CD4-positive, alpha-beta T cell treated with Interleukin-17A for 4 hours (primary cell): Measurements from ENCODE around the gene ARHGAP8.
"Not testable (repeated sequence)": the region's sequence is repeated elsewhere in the genome, so short reads cannot be mapped to it uniquely, and the experiment has no call there.

ENCODE experiments used
- DNase-seq: peaks from one replicate; pipeline ENCODE4 v3.0.0-alpha.2; 2020; ENCODE audit warnings: mixed read lengths

ARHGAP8 gene

GRCh38 chr22:44838316-44839016 lies 86.1 kb downstream of the ARHGAP8 start:
- DNase-seq, result no peak

DNA sequence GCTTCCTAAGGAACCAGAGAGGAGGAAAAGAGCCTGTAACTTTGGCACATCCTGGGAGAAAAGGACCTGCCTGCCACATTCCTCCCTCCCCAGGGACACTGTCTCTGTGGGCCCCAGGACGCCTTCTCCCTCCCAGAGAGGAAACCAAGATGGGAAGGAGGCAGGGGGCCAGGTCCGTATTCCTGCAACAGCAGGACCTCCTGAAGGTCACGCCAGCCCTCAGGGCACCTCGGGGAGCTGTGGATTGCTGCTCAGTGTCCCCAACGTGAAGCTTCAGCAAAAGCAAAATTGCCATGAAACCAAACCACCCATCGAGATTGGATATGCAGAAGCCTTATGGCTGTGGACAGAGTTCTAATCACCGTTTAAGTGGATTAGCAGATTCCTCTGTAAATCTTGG lies 86.7 kb downstream of the ARHGAP8 start:
- DNase-seq, result no peak

DNA sequence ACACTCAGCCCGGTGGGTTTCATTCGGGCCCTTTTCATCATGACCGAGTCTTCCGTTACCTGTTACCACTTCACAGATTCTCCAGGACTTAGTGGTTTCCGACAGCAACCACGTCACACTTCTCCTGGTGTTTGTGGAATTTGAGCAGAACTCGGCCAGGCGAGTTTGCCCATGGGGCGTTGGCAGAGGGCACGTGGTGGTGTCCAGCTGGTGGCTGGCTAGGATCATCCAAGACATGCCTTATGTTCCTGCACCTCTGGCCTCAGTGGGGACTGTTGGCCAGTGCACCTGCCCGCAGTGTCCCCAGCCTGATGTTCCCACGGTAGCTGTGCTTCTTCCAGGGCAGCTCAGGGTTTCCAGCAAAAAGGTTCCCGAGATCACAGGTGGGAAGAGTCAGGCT lies 87.3 kb downstream of the ARHGAP8 start:
- DNase-seq, result no peak

DNA sequence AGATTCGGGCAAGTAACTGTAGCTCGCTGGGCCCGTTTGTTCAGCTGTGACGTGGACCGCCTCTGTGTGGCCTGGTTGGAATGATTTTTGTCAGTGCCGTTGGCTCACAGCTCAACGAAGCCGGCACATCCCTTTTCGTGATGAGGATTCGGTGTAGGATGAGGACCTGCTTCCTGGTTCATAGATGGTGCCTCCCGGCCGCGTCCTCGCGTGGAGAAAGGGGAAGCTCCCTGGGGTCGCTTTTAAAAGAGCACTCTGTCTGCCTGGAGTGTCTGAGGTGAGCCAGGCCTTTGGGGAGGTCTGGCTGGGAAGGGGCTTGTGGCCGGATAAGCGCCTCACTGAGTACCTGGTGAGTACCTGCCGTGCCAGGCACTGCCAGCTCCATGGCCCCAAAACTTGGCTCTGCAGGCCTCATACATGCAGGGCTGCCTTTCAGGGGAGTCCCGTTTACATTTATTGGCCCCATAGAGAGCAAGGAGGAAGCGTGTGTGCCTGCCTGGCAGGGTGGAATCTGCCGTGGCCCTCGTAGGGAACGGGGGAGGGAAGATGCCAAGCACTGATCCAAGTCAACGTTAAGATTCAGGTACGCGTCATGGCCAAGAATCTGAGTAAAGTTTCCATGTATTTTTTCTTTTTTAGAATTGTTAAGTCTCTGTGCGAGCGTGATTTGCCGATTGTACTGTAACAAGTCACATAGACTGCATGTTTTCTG lies 88.4 kb downstream of the ARHGAP8 start:
- no peak for DNase-seq

- DNase-seq, result no peak
Measured at GRCh38 chr22:44842417-44842816, 90.0 kb downstream of the ARHGAP8 start.

- DNase-seq, result no peak
Measured at GRCh38 chr22:44845191-44845590, 92.8 kb downstream of the ARHGAP8 start.

- DNase-seq, result no peak
Measured at GRCh38 chr22:44845796-44846720, 93.7 kb downstream of the ARHGAP8 start.

DNA sequence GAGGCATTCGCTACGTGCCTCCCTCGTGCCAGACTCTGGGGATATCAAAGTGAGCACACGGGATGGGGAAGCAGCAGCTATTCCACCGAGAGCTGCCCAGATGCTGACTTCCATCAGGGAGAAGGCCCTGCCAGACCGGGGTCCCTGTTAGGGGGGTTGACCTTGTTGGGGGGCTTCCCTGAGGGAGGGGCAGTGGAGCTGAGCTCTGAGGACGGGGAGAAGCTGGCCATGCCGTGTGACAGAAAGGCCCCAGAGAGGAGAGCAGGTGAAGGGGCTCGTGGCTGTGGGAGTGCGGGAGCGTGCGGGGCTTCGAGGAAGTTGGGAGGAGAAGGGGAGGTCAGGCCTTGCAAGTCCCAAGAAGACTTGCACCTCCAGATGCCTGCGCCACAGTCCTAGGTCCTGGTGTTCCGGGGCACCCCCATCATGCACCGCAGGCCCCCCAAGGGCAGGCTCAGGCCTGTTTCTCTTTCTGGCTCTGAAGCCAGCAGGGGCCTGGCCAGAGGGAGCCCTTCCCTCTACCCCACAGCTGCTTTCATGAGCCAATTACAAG lies 94.4 kb downstream of the ARHGAP8 start:
- DNase-seq, result no peak

- DNase-seq, result no peak
Measured at GRCh38 chr22:44847380-44847779, 95.0 kb downstream of the ARHGAP8 start.

GRCh38 chr22:44847892-44848291 lies 95.5 kb downstream of the ARHGAP8 start:
- DNase-seq, result no peak

DNA sequence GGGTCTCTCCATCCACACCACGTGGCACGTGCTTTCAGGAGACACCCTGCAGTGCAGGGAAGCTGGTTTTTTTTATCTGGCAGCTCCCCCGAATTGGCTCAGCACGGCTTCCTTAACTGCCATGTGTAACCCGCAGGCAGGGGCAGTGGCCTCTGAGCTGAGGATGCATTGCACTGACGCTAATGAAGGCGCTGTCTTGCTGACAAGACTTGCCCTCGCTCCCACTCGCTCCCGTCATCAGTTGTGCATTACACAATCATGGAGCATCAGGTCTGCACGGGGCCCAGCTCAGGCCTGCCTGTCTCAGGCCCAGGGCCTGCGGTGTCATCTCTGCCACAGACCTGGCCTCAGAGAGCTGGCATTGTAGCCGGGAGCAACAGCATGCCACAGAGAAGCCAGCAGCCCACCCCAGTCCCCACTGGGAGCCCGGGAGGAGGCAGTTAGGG lies 95.9 kb downstream of the ARHGAP8 start:
- DNase-seq, result no peak

GRCh38 chr22:44848791-44849420 lies 96.5 kb downstream of the ARHGAP8 start:
- no peak for DNase-seq

GRCh38 chr22:44850946-44851345 lies 98.6 kb downstream of the ARHGAP8 start:
- DNase-seq, result no peak

- DNase-seq, result not testable (repeated sequence)
Measured at GRCh38 chr22:44854641-44855040, 102.3 kb downstream of the ARHGAP8 start.

GRCh38 chr22:44855855-44856254 lies 103.5 kb downstream of the ARHGAP8 start:
- DNase-seq, result no peak

GRCh38 chr22:44858819-44859218 lies 106.4 kb downstream of the ARHGAP8 start:
- DNase-seq, result not testable (repeated sequence)

- DNase-seq, result no peak
Measured at GRCh38 chr22:44859641-44860040, 107.3 kb downstream of the ARHGAP8 start.

GRCh38 chr22:44860311-44860710 lies 107.9 kb downstream of the ARHGAP8 start:
- no peak for DNase-seq

- DNase-seq, result no peak
Measured at GRCh38 chr22:44861245-44861644, 108.9 kb downstream of the ARHGAP8 start.

DNA sequence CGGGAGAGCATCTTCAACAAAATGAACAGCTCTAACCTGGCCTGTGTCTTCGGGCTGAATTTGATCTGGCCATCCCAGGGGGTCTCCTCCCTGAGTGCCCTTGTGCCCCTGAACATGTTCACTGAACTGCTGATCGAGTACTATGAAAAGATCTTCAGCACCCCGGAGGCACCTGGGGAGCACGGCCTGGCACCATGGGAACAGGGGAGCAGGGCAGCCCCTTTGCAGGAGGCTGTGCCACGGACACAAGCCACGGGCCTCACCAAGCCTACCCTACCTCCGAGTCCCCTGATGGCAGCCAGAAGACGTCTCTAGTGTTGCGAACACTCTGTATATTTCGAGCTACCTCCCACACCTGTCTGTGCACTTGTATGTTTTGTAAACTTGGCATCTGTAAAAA lies 109.9 kb downstream of the ARHGAP8 start:
- DNase-seq, result no peak

DNA sequence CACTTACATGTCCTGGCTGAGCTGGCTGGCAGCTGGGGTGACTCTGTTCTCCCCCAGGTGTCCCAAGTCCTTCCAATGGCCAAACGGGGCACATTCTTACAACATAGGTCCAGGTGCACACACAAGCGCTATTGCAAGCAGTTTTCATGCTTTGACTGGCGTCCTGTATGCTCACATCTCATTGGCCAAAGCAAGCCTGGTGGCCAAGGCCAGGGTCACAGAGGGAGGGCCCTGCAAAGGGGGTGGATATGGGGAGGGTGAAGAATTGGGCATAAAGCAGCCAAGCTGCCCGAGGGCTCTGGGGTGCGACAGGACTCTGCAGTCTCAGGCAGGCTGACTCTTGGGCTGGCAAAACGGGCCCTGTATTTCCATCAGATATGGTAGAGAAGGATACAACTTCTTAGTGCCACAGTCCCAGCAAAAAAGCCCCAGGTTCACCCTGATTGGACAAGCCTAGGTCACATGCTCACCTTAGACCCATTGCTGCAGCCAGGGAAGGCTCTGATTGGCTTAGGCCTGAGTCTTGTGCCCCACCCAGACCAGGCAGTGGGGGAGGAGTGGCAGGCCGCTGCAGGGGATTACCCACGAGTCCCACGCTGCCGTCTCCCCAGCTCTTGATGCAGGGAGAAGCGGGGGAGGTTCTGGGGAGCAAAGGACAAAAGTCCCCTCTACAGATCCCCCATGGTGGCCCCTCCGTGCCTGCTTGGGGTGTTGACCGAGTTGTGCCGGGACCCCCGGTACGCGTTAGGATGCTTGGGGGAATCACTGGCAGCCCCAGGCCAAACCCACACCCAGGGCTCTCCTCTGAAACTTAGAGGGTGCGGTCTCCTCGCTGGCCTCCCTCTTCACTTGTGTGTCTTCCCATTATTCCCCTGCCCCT lies 110.8 kb downstream of the ARHGAP8 start:
- no peak for DNase-seq
